HG03469 (cell line): Measurements from ENCODE around the gene GPR35.

Experiments used
- ATAC-seq: cut with Tn5 transposase; IDR thresholded peaks from one replicate; pipeline ENCODE4 v1.9.1; 2021; ENCODE audit warnings: mild to moderate bottlenecking, moderate library complexity, moderate number of reproducible peaks; ENCODE audit not compliant: unreplicated experiment

The GPR35 gene

DNA sequence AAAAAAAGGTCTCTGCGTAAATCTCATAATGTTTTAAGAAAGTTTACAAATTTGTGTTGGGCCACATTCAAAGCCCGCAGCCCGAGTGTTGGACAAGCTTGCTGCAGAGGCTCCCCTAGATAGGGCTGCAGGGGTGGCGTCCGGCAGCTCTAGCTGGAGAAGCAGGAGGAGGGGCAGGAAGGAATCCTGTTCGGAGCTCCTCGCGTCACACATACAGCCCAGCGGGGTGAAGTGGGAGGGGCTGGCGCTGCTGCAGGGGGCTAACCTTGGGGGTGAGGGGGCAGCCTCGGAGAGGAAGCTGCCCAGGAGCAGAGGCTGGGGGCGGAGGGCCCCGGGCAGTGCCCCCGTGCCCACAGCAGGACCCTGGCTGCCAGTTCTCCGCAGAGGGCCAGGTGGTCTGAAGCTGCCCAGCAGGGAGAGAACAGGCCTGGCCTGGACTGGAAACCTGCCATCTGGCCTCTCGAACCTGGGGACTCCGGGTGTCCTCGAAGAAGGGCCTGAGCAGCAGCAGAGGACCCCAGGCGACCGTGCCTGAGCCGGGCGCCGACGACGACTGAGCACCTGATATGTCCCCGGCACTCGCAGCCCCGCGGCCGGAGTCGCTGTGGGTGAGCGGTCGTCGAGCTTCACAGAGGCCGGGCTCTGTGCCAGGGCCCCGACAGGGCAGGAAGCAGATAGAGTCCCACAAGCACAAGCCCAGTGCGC is 2.6 kb upstream of the GPR35 start:
- ATAC-seq: no peak

DNA sequence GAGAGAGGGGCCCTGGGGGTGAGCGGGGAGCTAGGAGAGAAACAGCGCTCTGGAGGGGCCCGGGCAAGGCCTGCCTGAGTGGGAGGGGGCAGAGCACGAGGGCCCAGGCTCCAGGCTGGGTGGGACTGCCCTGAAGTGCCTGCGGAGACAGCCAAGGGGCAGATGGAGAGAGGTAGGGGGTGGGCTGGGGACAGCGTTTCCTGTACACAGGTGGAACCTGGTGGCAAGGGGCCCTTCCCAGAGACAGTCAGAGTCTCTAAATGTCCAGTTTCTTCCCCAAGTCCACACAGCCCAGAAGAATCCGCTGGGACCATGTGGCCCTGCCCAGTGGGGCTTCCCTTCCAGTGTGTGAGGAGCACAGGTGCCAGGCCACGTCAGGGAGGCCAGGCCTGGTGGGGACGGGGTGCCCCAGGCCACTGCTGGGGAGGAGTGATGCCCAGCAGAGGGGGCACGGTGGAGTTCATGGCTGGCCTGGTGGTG is 1.7 kb upstream of the GPR35 start:
- no peak for ATAC-seq

GRCh38 chr2:240624011-240624949 is 1.0 kb upstream of the GPR35 start:
- ATAC-seq: no peak

GRCh38 chr2:240626531-240627300 is 1.4 kb downstream of the GPR35 start:
- ATAC-seq: no peak

DNA sequence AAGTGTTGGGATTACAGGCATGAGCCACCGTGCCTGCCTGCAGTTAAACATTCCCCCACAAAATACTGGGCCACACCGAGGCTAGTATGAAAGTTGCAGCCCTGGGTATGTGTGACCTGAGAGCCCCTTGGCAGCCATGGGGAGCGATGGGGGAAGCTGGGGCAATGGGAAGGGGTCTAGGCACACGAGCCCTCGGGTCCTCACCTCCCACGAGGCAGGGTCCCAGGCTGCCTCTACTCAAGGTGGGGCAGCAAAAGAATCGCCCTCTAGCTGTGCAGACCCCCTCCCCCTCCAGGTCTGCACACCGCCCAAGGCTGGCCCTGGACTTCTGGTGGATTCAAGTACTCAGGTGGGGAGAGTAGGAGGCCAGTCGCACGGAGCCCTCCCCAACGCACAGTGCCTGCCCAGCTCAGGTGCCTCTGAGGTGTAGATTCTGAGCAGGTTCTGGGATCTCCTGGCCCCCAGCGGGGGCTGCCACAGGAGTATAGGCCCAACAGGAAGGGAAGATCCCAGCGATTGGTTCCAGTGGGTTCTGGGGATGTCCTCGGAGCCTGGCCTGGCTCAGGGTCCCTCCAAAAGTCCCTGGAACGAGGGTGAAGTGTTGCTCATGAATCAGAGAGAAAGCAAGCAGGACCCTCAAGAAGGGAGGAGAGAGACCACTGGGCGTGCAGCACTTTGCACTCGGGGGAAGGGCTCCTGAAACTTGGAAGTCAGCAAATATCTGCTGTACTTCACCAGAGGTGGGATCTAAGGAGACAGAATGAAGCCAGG is 2.6 kb downstream of the GPR35 start:
- no peak for ATAC-seq

DNA sequence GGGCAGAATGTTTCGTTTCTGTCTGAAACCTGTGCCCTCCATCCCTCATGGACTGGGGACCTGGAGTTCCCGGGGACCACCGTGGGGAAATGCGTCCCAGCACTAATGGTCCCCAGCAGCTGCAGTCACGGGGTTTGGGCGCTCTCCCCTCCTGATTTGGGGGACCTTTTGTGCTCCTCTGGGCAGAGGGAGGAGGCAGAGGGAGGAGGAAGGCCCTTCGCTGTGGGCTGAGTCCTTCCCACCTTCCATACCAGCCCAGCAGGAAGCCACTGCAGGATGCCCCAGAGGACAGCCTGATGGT is 3.2 kb downstream of the GPR35 start:
- no peak for ATAC-seq

DNA sequence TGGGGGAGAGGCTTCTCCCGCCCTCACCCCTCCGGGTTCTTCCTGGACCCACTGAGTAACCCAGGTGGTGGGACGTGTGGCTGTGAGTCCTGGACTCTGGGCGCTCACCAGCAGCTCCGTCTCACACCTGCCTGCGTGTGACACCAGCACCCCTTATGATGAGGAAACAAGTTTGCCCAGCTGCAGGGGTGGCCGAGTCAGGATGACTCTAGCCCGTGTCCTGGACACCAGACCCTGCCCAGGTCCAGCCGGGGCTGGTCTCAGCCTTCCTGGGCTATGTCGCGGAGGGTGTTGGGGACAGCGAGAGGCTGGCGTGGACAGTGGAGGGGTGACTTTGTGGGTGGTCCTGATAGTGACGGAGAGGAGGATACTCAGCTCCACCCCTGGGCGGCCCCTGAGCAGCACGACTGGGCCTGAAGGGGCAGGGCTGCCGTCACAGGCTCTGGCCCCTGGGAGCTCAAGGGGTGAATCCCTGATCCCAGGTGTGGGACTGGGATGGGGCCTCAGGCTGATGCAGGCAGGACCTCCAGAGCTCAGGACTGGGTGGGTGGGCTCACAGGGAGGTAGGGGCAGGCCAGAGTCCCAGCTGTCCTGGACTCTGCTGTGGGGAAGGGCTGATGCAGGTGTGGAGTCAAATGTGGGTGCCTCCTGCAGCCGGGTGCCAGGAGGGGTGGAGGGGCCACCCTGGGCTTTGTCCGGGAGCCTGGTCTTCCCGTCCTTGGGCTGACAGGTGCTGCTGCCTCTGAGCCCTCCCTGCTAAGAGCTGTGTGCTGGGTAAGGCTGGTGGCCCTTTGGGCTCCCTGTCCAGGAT is 3.7 kb downstream of the GPR35 start:
- ATAC-seq: no peak

- no peak for ATAC-seq
Observed at GRCh38 chr2:240629619-240629967, 4.3 kb downstream of the GPR35 start.

GRCh38 chr2:240629968-240630770 is 4.9 kb downstream of the GPR35 start:
- no peak for ATAC-seq

DNA sequence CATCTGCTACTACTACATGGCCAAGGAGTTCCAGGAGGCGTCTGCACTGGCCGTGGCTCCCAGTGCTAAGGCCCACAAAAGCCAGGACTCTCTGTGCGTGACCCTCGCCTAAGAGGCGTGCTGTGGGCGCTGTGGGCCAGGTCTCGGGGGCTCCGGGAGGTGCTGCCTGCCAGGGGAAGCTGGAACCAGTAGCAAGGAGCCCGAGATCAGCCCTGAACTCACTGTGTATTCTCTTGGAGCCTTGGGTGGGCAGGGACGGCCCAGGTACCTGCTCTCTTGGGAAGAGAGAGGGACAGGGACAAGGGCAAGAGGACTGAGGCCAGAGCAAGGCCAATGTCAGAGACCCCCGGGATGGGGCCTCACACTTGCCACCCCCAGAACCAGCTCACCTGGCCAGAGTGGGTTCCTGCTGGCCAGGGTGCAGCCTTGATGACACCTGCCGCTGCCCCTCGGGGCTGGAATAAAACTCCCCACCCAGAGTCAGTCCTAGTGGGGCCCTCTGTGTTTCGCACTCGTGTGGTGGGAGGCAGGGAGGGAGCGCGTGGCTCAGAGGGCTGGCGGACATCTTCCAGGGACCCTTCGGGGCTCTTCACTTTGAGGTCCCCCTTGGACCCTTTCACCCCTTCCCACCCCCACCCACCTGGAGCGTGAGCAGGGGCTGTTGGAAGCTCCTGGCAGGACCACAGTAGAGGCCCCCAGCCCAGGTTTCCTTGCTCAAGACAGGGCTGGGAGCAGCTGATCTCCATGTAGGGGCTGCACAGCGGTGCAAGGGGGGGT is 5.7 kb downstream of the GPR35 start:
- no peak for ATAC-seq

GRCh38 chr2:240631548-240632305 is 6.4 kb downstream of the GPR35 start:
- ATAC-seq: no peak

- ATAC-seq: no peak
Observed at GRCh38 chr2:240632306-240632721, 7.0 kb downstream of the GPR35 start.

DNA sequence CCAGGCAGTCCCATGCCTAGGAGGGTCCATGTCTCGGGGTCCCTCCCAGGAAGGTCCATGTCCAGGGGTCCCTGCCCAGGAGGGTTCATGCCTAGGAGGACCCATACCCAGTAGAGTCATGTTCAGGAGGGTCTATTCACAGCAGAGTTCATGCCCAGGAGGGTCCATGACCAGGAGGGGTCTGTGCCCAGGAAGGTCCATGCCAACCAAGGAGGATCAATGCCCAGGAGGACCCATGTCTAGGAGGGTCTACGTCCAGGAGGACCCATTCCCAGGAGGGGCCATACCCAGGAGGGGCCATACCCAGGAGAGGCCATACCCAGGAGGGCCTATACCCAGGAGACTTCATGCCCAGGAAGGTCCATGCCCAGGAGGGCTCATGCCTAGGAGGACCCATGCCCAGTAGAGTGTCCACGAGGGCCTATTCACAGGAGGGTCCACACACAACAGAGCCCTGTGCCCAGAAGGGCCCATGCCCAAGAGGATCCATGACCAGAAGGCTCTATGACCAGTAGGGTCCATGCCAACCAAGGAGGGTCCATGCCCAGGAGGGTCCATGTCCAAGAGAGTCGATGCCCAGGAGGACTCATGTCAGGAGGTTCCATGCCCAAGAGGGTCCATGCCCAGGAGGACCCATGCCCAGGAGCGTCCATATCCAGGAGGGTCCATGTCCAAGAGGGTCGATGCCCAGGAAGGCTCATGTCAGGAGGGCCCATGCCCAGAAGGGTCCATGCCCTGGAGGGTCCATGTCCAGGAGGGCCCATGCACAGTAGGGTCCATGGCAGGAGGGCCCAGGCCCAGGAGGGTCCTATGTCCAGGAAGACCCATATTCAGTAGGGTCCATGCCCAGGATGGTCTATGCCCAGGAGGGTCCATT is 10.1 kb downstream of the GPR35 start:
- ATAC-seq: no peak

GRCh38 chr2:240635998-240636547 is 10.8 kb downstream of the GPR35 start:
- ATAC-seq: no peak

- no peak for ATAC-seq
Observed at GRCh38 chr2:240636563-240637115, 11.4 kb downstream of the GPR35 start.
